ENCODE data around the gene MLLT11.
"Not testable (repeated sequence)": the region's sequence is repeated elsewhere in the genome, so short reads cannot be mapped to it uniquely, and the experiment has no call there.

The MLLT11 gene

DNA sequence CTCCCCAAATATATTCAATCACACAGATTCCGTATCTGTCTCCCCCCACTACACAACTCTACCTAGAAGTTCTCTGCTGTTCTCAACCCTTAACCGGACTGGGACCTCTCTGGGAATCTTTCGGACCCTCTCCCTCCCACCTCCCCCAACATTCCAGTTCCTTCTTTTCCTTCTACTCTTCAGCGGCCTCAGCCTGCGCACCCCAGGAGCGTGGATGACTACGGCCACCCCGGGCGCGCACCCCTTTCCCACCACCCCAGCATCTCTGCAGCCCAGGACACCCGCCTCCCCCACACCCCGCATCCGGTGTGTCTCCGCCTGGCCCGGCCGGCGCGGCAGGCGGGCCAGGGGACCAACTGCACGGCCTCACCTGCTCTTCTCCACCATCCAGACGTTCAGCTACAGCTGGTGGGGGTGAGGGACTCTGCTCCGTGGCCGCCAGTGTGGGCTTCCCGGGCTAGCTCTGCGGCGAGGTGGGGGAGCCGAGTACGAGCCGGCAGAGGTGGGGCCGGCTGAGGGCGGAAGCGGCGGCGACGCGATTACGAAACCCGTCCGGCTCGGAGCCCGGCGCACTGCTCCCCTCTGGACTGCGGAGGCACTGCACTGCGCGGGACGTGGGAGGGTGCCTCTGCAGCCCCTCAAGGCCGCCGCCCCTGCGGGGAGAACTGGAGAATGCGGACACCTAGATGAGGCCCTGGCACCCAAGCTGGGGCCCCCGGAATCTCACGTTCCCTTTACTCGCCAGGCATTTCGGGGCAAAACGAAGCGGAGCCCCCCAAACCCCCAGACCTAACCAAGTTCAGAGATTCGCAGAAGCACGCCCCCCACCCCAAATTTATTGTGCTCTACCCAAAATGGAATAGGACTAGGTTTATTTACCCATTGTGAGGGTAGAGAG is 839 bp upstream of the MLLT11 start, which contains the start of gene CDC42SE1:
Gene CDC42SE1 (minus strand): TSS at position 514 of the 898 bp plus-strand sequence. CDS start 3,892 bp downstream, outside the sequence.
- peak; percentile 91 for DNase-seq (ENCODE audit: insufficient read length)
- peak; percentile 70 for FAIRE-seq
- TF ChIP-seq TAF1 (IDR thresholded peaks at IDR 0.05; ENCODE audit: borderline replicate concordance, low read depth, low read length) (peak; percentile 78), POLR2A (IDR thresholded peaks at IDR 0.05; ENCODE audit: low read depth, low read length) (peak; percentile 92), POLR2AphosphoS5 (IDR thresholded peaks at IDR 0.05; ENCODE audit: low read depth, low read length) (peak; percentile 89)

DNA sequence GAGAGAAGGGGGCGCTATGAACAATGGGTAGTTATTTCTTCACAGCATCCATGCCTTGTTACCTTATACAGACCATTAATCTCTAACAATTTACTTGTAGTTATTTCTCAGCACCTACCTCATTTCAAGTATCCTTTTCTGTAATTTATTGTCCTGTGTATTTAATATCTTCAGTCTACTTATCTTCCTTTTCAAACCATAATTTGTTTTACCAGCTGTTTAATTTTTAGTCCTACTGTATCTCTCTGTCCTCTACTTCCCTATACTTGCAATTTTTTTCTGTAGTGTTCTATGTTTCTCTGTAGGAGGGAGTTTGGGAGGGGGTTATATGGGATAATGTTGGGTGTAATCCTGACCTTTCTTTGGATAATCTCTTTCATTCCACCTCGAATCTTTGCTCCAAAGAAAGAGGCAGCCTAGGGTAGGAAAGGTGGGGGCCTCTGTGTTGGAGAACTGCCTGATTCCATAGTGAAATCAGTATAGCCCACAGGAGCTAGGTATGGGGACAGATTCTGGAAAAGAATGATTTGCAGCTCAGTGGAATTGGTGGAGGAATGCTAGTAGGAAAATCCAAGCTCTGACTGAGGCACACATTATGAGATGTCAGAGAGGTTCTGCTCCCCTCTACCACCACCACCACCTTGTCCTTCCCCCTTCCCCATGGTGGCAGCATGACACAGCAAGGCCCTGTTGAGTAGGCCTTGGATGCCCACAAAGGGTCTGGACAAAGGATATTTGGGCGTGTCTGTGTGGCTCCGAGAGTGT is 642 bp downstream of the MLLT11 start:
- FAIRE-seq (no peak), DNase-seq (ENCODE audit: insufficient read length) (no peak)
- no peak for TF ChIP-seq POLR2A (IDR thresholded peaks at IDR 0.05; ENCODE audit: low read depth, low read length)
- no peak for TF ChIP-seq POLR2AphosphoS5 (IDR thresholded peaks at IDR 0.05; ENCODE audit: low read depth, low read length)
- TF ChIP-seq TAF1 (IDR thresholded peaks at IDR 0.05; ENCODE audit: borderline replicate concordance, low read depth, low read length), result no peak

DNA sequence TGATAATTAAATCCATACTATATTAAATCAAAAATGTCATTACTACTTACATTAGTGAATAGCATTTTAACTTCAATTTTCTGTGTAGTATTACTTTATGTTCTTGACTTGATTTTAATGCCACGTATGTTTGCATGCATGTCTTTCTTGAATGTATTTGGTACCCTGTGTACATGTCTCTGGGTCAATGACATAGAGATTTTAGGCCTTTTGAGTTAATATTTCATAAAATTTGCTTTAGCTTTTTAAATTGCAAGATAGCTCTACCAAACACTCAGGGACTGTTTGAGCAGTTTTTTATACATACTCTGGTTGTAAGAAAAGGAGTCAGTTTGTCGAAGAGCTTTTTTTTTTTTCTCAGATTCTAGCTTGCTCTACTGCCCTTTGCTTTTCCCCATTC is 1.5 kb downstream of the MLLT11 start:
- FAIRE-seq (no peak), DNase-seq (ENCODE audit: insufficient read length) (no peak)
- no peak for TF ChIP-seq POLR2AphosphoS5 (IDR thresholded peaks at IDR 0.05; ENCODE audit: low read depth, low read length)
- no peak for TF ChIP-seq POLR2A (IDR thresholded peaks at IDR 0.05; ENCODE audit: low read depth, low read length)
- no peak for TF ChIP-seq TAF1 (IDR thresholded peaks at IDR 0.05; ENCODE audit: borderline replicate concordance, low read depth, low read length)

DNA sequence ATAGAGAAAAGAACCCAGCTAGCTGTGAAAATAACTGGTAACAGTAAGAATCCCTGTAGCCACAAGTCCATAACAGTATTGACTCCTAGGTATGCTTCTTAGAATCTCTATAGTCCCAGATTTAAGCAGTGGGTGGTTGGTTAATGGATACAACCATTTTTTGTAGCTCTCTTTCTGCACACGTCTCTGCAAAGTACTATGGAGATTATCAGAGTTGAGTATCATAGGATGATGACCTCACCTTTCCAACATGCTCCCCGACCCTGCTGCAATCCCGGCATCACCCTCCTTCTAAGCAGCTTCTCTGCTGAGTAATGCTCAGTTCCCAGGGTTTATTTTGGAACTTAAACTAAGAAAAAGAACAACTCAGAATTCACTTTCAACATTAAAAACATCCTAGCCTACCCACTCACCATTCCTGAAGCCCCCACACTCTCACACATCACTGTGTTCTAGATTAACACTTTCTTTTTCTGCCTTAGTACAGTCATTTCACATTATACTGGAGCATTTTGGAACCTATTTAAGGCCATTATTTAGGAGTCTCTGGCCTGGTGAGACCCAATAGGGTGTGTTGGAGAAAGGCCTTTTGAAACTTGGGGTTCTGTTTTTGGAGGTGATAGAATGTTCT is 2.7 kb downstream of the MLLT11 start:
- TF ChIP-seq TAF1 (IDR thresholded peaks at IDR 0.05; ENCODE audit: borderline replicate concordance, low read depth, low read length) (no peak), POLR2AphosphoS5 (IDR thresholded peaks at IDR 0.05; ENCODE audit: low read depth, low read length) (no peak), POLR2A (IDR thresholded peaks at IDR 0.05; ENCODE audit: low read depth, low read length) (no peak)
- FAIRE-seq (no peak), DNase-seq (ENCODE audit: insufficient read length) (no peak)

DNA sequence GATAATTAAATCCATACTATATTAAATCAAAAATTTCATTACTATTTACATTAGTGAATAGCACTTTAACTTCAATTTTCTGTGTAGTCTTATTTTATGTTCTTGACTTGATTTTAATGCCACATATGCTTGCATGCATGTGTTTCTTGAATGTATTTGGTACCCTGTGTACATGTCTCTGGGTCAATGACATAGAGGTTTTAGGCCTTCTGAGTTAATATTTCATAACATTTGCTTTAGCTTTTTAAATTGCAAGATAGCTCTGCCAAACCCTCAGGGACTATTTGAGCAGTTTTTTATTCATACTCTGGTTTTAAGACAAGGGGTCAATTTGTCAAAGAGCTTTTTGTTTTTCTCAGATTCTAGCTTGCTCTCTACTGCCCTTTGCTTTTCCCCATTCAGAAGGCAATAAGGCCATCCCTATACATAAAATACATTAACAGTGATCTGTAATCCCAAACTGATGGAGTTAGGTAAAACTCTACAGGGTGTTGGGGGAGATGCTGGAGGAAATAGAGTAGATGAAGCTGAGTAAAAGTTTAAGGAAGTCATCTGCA is 5.0 kb downstream of the MLLT11 start:
- DNase-seq (ENCODE audit: insufficient read length), result no peak
- FAIRE-seq, result no peak
- TF ChIP-seq TAF1 (IDR thresholded peaks at IDR 0.05; ENCODE audit: borderline replicate concordance, low read depth, low read length) (no peak), POLR2A (IDR thresholded peaks at IDR 0.05; ENCODE audit: low read depth, low read length) (no peak), POLR2AphosphoS5 (IDR thresholded peaks at IDR 0.05; ENCODE audit: low read depth, low read length) (no peak)

DNA sequence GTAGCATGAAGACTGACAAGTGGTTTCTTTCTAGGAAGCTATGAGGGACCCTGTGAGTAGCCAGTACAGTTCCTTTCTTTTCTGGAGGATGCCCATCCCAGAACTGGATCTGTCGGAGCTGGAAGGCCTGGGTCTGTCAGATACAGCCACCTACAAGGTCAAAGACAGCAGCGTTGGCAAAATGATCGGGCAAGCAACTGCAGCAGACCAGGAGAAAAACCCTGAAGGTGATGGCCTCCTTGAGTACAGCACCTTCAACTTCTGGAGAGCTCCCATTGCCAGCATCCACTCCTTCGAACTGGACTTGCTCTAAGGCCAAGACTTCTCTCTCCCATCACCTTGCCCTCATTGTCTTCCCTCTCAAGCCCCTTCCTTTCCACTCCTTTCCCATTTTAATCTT is 7.0 kb downstream of the MLLT11 start:
- DNase-seq (ENCODE audit: insufficient read length), result no peak
- FAIRE-seq, result no peak
- TF ChIP-seq POLR2AphosphoS5 (IDR thresholded peaks at IDR 0.05; ENCODE audit: low read depth, low read length) (no peak), POLR2A (IDR thresholded peaks at IDR 0.05; ENCODE audit: low read depth, low read length) (no peak), TAF1 (IDR thresholded peaks at IDR 0.05; ENCODE audit: borderline replicate concordance, low read depth, low read length) (no peak)

DNA sequence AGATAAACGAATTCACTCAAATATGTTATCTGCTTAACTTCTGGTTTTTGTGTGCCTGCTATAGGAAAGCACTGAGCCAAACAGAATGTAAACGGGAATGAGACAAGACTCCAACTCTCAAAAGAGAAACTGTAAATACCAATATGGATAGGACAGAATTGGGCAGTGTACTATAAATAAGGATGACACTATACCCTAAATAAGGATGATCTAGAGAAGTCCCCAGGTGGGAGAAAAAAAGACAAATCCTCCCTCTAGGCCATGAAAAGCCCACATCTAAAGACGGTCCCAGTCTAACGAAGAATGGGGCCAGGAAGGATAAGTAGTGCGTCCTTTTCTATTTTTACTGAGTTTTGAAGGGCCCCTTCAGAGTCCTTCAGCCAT is 8.9 kb downstream of the MLLT11 start:
- TF ChIP-seq POLR2A (IDR thresholded peaks at IDR 0.05; ENCODE audit: low read depth, low read length) (no peak), POLR2AphosphoS5 (IDR thresholded peaks at IDR 0.05; ENCODE audit: low read depth, low read length) (no peak), TAF1 (IDR thresholded peaks at IDR 0.05; ENCODE audit: borderline replicate concordance, low read depth, low read length) (no peak)
- DNase-seq (ENCODE audit: insufficient read length) (no peak), FAIRE-seq (no peak)

DNA sequence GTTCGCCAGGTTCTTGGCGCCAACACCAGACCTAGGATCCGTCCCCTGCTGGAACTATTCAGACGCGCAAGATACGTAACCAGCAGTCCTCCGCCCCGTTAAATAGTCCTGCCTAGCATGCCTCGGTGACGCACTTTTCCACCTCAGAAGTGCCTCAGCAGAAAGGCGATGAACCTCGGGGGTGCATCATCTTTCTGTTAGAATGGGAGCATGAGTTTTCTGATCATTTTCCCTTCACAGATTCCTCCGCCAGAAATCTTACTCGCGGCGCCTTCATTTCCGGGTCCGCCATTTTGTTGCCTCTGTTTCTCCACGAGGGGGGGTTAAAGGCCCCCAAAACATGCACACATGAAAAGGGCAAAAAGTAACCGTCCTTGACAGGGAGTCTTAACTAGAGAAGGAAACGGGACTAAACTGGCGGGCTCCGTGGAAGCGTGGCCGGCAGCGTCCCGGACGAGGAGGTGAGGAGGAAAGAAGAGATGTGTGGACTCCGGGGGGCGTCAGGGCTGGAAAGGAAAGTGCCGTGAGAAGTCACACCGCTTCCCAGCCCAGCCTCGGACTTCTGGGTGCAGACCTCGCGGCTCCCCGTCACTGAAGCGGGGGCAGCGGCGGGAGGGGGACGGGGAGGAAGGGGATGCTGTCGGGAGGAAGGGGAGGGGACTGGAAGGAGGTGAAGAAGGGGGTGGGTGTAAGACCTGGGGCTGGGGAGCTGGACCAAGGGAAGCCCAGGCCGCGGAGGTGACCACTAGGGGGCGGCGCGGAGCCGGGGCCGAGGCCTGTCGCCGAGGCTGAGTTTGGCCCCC is 10.5 kb downstream of the MLLT11 start, which contains the start of gene GABPB2:
Gene GABPB2 (plus strand): TSS at position 288 of the 803 bp plus-strand sequence. CDS start 17,429 bp downstream, outside the sequence.
- FAIRE-seq (peak; percentile 87), DNase-seq (ENCODE audit: insufficient read length) (peak; percentile 88)
- TF ChIP-seq POLR2AphosphoS5 (IDR thresholded peaks at IDR 0.05; ENCODE audit: low read depth, low read length), result peak; percentile 97
- peak; percentile 96 for TF ChIP-seq POLR2A (IDR thresholded peaks at IDR 0.05; ENCODE audit: low read depth, low read length)
- peak; percentile 81 for TF ChIP-seq TAF1 (IDR thresholded peaks at IDR 0.05; ENCODE audit: borderline replicate concordance, low read depth, low read length)

DNA sequence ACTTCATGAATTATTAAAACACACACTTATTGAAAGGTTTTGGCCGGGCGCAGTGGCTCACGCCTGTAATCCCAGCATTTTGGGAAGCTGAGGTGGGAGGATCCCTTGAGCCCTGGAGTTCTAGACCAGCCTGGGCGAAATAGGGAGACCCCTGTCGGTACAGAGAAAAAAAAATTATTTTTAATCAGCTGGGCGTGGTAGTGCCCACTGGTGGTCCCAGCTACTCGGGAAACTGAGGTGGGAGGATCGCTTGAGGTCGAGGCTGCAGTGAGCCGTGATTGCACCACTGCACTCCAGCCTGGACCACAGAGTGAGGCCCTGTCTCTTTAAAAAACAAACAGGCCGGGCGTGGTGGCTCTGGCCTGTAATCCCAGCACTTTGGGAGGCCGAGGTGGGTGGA is 12.0 kb downstream of the MLLT11 start:
- TF ChIP-seq POLR2AphosphoS5 (IDR thresholded peaks at IDR 0.05; ENCODE audit: low read depth, low read length), result no peak
- TF ChIP-seq TAF1 (IDR thresholded peaks at IDR 0.05; ENCODE audit: borderline replicate concordance, low read depth, low read length), result no peak
- no peak for TF ChIP-seq POLR2A (IDR thresholded peaks at IDR 0.05; ENCODE audit: low read depth, low read length)
- FAIRE-seq (no peak), DNase-seq (ENCODE audit: insufficient read length) (no peak)

DNA sequence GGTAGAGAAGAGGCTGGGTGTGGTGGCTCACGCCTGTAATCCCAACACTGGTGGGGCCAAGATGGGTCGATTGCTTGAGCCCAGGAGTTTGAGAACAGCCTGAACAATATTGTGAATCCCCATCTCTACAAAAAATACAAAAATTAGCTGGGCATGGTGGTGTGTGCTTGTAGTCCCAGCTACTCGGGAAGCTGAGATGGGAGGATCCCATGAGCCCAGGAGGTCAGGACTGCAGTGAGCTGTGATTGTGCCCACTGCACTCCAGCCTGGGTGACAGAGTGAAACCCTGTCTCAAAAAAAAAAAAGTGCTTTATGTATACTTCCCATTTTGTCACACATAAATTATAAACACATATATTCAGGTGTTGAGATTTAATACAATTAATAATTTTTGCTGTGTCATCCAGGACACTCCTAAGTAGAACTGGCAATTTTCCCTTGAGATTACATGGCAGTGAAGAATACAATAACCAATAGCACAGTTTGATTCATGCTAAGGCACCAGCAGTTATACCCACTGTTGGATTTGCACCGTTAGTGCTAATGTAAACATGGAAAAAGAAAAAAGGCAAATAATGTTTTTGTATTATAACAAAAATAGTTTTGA is 25.9 kb downstream of the MLLT11 start:
- no peak for TF ChIP-seq POLR2AphosphoS5 (IDR thresholded peaks at IDR 0.05; ENCODE audit: low read depth, low read length)
- no peak for TF ChIP-seq TAF1 (IDR thresholded peaks at IDR 0.05; ENCODE audit: borderline replicate concordance, low read depth, low read length)
- TF ChIP-seq POLR2A (IDR thresholded peaks at IDR 0.05; ENCODE audit: low read depth, low read length), result no peak
- FAIRE-seq (no peak), DNase-seq (ENCODE audit: insufficient read length) (no peak)

DNA sequence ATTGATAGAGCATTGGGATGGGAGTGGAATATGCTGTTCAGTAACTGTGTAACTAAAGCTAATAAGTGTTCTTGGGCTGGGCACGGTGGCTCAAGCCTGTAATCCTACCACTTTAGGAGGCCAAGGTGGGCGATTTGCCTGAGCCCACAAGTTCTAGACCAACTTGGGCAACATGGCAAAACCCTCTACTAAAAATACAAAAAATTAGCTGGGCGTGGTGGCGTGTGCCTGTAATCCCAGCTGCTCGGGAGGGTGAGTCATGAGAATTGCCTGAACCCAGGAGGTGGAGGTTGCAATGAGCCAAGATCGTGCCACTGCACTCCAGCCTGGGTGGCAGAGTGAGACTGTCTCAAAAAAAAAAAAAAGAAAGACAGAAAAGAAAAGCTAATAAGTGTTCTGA is 37.2 kb downstream of the MLLT11 start:
- FAIRE-seq; DNase-seq (ENCODE audit: insufficient read length): not testable (repeated sequence)

Data from GM12892 (cell line).